Panc1 (cell line): ENCODE measurements around the gene FBXL16. TPM values are rescaled to one million over a fixed set of nuclear protein-coding genes. Genes with fewer than 3 reads are reported as not detected.

Experiments
- ATAC-seq: fragments of 200-7000 bp; cut with Tn5 transposase; 2 replicates; pipeline ENCODE4 v1.9.1; 2020; ENCODE audit warnings: mild to moderate bottlenecking, moderate library complexity
- BruUV-seq: library from RNA; stranded (reverse); fragments of 400-500 nt; replicated peaks from 2 replicates; lab custom pipeline; 2021; lab: Mats Ljungman, UMichigan
- CTCF ChIA-PET: fragments of 300-600 bp; sonication (Branson Sonifier 250); formaldehyde crosslinking; loops from one replicate; lab custom pipeline; 2022; ENCODE audit warnings: antibody characterized with exemption; lab: Charles Lee
- POLR2A ChIA-PET: fragments of 300-600 bp; sonication (Branson Sonifier 250); formaldehyde crosslinking; loops from one replicate; lab custom pipeline; 2022; ENCODE audit warnings: antibody characterized with exemption; lab: Charles Lee
- DNase-seq: peaks from one replicate; pipeline ENCODE4 v3.0.0-alpha.2; 2010; ENCODE audit warnings: low read depth, low spot score
- H3K27ac ChIP-seq: 2 replicates; pipeline ENCODE4 v1.5.1; 2011; ENCODE audit warnings: mild to moderate bottlenecking, low read length, inconsistent platforms
- H3K27me3 ChIP-seq: fragments of 200-500 bp; sonication (Bioruptor generic); 2 replicates; pipeline ENCODE4 v1.6.0; 2014; ENCODE audit warnings: low read length, inconsistent platforms; ENCODE audit not compliant: control insufficient read depth, insufficient read depth
- H3K36me3 ChIP-seq: fragments of 200-500 bp; sonication (Bioruptor generic); 2 replicates; pipeline ENCODE4 v1.5.1; 2014; ENCODE audit warnings: inconsistent platforms, mild to moderate bottlenecking, low read length, moderate library complexity; ENCODE audit not compliant: control insufficient read depth, insufficient read depth
- H3K4me1 ChIP-seq: 2 replicates; pipeline ENCODE4 v1.5.1; 2011; ENCODE audit warnings: inconsistent platforms, mild to moderate bottlenecking, low read length, moderate library complexity; ENCODE audit not compliant: control insufficient read depth, insufficient read depth
- H3K4me3 ChIP-seq, 2 experiments: 2 replicates each; pipeline ENCODE4 v1.5.1; 2011 to 2012; ENCODE audit warnings: low read depth in 2 of 2, low read length in 2 of 2, mild to moderate bottlenecking in 2 of 2, inconsistent platforms in 1 of 2, moderate library complexity in 1 of 2
- H3K9me3 ChIP-seq: fragments of 200-500 bp; sonication (Bioruptor generic); 2 replicates; pipeline ENCODE4 v1.5.1; 2014; ENCODE audit warnings: low read depth, mild to moderate bottlenecking, inconsistent platforms, low read length, moderate library complexity; ENCODE audit not compliant: control insufficient read depth, insufficient read depth
- POLR2AphosphoS5 ChIP-seq: IDR thresholded peaks from 2 replicates; pipeline ENCODE4 v1.6.1; 2012; ENCODE audit warnings: mild to moderate bottlenecking, low read depth, low read length, moderate library complexity
- SIN3A ChIP-seq: IDR thresholded peaks from 2 replicates; pipeline ENCODE4 v1.6.1; 2012; ENCODE audit warnings: low read depth, mild to moderate bottlenecking, low read length, moderate library complexity, borderline replicate concordance; ENCODE audit not compliant: insufficient read depth
- TCF7L2 ChIP-seq: IDR thresholded peaks from 2 replicates; pipeline ENCODE4 v1.6.1; 2011; ENCODE audit warnings: mild to moderate bottlenecking, low read depth, low read length, inconsistent platforms
- in situ Hi-C: cut with HindIII; loops from 2 replicates; pipeline ENCODE4 v1.10.0; 2016; ENCODE audit warnings: low sequenced_read_pairs, low pct_unique_long_range_greater_than_20kb
- intact Hi-C: fragments of 100-400 bp; cut with micrococcal nuclease; formaldehyde crosslinking; loops from one replicate; pipeline ENCODE4 v1.10.0; 2022; ENCODE audit not compliant: unreplicated experiment
- total RNA-seq: library from RNA; stranded (reverse); gene quantifications from one replicate; pipeline ENCODE4 v1.2.1, GENCODE V29; 2021; ENCODE audit not compliant: unreplicated experiment
- TF ChIP-seq, protein P1 (sequence below): fragments of 450-650 bp; IDR thresholded peaks from 2 replicates; pipeline ENCODE4 v1.5.1; 2017; ENCODE audit warnings: mild to moderate bottlenecking
- TF ChIP-seq, protein P2 (sequence below), 2 experiments: IDR thresholded peaks; 2 replicates each; pipeline ENCODE4 v1.6.1; 2011 to 2012; ENCODE audit warnings: low read depth in 2 of 2, control low read depth in 1 of 2, low read length in 1 of 2, mild to moderate bottlenecking in 1 of 2, moderate library complexity in 1 of 2; ENCODE audit not compliant: insufficient read depth in 1 of 2

The FBXL16 gene
- total RNA-seq, 1 experiment from 2014 or later = 28.0 TPM

DNA sequence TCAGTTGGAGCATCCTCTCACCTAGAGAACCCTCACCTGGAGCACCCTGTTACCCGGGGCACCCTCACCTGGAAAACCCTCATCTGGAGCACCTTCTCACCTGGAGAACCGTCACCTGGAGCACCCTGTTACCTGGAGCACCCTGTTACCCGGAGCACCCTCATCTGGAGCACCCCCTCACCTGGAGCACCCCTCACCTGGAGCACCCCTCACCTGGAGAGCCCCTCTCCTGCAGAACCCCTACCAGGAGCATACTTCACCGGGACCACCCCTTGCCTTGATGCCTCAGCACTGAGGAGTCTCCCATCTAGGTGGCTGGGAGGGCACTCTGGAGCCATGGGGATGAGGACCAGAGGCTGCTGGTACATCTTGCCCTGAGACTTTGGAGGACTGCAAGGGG is 3.4 kb upstream of the FBXL16 start:
- intact Hi-C loops = no loop called here
- in situ Hi-C loops = no loop called here

DNA sequence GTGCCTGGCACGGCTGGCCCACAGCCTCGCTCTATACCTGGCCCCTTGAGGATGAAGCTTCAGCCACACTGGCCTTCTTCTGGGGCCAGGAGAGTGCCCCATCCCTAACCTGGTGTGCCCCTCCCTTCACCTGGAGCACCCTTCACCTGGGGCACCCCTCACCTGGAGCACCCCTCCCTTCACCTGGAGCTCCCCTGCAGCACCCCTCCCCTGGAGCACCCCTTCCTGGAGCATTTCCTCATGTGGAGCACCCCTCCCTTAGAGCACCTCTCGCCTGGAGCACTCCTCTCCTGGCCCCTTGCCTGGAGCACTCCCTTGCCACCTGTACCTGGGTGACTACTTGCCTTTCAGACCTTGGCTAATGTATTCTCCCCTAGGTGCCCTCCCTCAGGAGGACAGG is 2.4 kb upstream of the FBXL16 start:
- no peak for ATAC-seq
- ChIA-PET CTCF (no interaction called here), POLR2A (no interaction called here)
- Histone ChIP-seq H3K27me3 (no peaks in the 10 kb centered on the region), H3K4me1 (peaks cover 29% of the 10 kb centered on the region), H3K27ac (no peak overlapping the region), H3K4me3 (no peak overlapping the region), H3K9me3 (no peaks in the 10 kb centered on the region), H3K36me3 (peaks cover 5% of the 10 kb centered on the region; the same call in 1 of the 2 replicates)
- intact Hi-C loops (no loop called here), in situ Hi-C loops (no loop called here)
- BruUV-seq = no TSS peak
- DNase-seq = no peak
- TF ChIP-seq, protein P1, sequence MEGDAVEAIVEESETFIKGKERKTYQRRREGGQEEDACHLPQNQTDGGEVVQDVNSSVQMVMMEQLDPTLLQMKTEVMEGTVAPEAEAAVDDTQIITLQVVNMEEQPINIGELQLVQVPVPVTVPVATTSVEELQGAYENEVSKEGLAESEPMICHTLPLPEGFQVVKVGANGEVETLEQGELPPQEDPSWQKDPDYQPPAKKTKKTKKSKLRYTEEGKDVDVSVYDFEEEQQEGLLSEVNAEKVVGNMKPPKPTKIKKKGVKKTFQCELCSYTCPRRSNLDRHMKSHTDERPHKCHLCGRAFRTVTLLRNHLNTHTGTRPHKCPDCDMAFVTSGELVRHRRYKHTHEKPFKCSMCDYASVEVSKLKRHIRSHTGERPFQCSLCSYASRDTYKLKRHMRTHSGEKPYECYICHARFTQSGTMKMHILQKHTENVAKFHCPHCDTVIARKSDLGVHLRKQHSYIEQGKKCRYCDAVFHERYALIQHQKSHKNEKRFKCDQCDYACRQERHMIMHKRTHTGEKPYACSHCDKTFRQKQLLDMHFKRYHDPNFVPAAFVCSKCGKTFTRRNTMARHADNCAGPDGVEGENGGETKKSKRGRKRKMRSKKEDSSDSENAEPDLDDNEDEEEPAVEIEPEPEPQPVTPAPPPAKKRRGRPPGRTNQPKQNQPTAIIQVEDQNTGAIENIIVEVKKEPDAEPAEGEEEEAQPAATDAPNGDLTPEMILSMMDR = no peak
- no peak for TF ChIP-seq POLR2AphosphoS5

More for the DNA sequence above, 3.4 kb upstream of the FBXL16 start:
- ChIA-PET POLR2A (no interaction called here), CTCF (interaction anchor here (1.9 kb wide), 1 partner anchor 76 kb away, joined by 4 read pairs; no protein-coding TSS in a partner anchor)
- Histone ChIP-seq H3K27ac (no peak overlapping the region), H3K4me3 (no peak overlapping the region), H3K9me3 (no peaks in the 10 kb centered on the region), H3K4me1 (peaks cover 34% of the 10 kb centered on the region), H3K36me3 (peaks cover 5% of the 10 kb centered on the region; the same call in 1 of the 2 replicates), H3K27me3 (no peaks in the 10 kb centered on the region)
- DNase-seq (no peak), ATAC-seq (no peak)
- BruUV-seq = no TSS peak
- TF ChIP-seq SIN3A (no peak), TCF7L2 (no peak), POLR2AphosphoS5 (no peak)
- TF ChIP-seq, protein P2, sequence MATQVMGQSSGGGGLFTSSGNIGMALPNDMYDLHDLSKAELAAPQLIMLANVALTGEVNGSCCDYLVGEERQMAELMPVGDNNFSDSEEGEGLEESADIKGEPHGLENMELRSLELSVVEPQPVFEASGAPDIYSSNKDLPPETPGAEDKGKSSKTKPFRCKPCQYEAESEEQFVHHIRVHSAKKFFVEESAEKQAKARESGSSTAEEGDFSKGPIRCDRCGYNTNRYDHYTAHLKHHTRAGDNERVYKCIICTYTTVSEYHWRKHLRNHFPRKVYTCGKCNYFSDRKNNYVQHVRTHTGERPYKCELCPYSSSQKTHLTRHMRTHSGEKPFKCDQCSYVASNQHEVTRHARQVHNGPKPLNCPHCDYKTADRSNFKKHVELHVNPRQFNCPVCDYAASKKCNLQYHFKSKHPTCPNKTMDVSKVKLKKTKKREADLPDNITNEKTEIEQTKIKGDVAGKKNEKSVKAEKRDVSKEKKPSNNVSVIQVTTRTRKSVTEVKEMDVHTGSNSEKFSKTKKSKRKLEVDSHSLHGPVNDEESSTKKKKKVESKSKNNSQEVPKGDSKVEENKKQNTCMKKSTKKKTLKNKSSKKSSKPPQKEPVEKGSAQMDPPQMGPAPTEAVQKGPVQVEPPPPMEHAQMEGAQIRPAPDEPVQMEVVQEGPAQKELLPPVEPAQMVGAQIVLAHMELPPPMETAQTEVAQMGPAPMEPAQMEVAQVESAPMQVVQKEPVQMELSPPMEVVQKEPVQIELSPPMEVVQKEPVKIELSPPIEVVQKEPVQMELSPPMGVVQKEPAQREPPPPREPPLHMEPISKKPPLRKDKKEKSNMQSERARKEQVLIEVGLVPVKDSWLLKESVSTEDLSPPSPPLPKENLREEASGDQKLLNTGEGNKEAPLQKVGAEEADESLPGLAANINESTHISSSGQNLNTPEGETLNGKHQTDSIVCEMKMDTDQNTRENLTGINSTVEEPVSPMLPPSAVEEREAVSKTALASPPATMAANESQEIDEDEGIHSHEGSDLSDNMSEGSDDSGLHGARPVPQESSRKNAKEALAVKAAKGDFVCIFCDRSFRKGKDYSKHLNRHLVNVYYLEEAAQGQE (IDR thresholded peaks at IDR 0.05; ENCODE audit: insufficient read depth in 1 of 2, low read depth in 2 of 2, low read length in 1 of 2) = no peak
- TF ChIP-seq, protein P1 = no peak
